Heart left ventricle (tissue), 13 donors: ENCODE measurements around the gene ORMDL3.

ENCODE experiments used
- CTCF ChIP-seq, 12 donors: fragments of 200-600 bp; sonication (generic) in 4 of 12; IDR thresholded peaks; one replicate each; pipeline versions ENCODE4 v1.5.0 to v1.8.0; 2018 to 2022; ENCODE audit warnings: antibody characterized with exemption in 12 of 12, mild to moderate bottlenecking in 5 of 12
- POLR2A ChIP-seq, 2 donors: fragments of 450-650 bp; IDR thresholded peaks; one replicate each; pipeline ENCODE4 v1.6.1; 2017; ENCODE audit warnings: antibody characterized with exemption in 2 of 2, mild to moderate bottlenecking in 2 of 2, moderate library complexity in 2 of 2
- donor health status: ischemic (EF 13 %, LVEDD 7.1; RV severe dilation, severe dysfunction).
- donor health status: DM: no; HTN: yes; CAD: no.
- donor health status: DM: no; HTN: no; CAD: no.
- donor health status: ischemic (EF 25% LVEDD 6.9; RV normal size, moderate dysfunction).
- donor health status: ischemic (EF 25% LVEDD 5.7; RV mildly dilated, moderate dysfunction).
- donor health status: ischemic (EF 35%, LVEDD 5.7; RV mildly dilated, moderate dysfunction).
- donor health status: nonischemic (EF 11% LVEDD 7.7; RV severe dilation, severe dysfunction).
- donor health status: DM: yes; HTN: yes; CAD: no.
- donor health status: PGD.
- donor health status: ischemic (EF 29% LVEDD 5.4; RV normal size, mild dysfunction).
- donor health status: nonischemic (EF 23%, LVEDD 6.1; RV moderate dilation, normal function).

- no peak for TF ChIP-seq CTCF (IDR thresholded peaks at IDR 0.05)
- no peak for TF ChIP-seq POLR2A (IDR thresholded peaks at IDR 0.05)
Observed at GRCh38 chr17:39919087-39919683, 8.2 kb downstream of the ORMDL3 start.
